ENCODE measurements around the gene DIO3. TPM values are rescaled to one million over a fixed set of nuclear protein-coding genes. Genes with fewer than 3 reads are reported as not detected.
"Not testable (repeated sequence)": the region's sequence is repeated elsewhere in the genome, so short reads cannot be mapped to it uniquely, and the experiment has no call there.

Gene DIO3
- total and polyA plus RNA-seq, 2 donors (not counting 1 experiment from before 2014, with no cell fraction given) = not detected

DNA sequence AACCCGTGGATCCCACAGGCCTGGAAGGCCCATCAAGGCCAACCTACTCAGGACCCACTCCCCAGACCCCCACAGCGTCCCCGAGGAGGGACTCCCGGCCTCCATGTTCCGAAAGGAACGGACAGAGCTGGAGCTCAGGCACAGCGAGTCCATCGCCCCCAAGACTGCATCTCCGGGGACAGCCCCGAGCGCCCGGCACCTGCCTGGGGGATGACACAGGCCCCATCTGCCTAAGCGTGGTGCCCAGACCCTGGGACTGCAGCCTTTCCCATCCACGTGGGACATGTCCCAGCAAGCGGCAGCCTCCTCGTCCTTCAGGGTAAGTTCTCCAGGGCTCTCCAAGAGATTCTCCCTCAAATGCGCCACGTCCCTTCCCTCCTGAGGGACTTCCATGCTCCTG is 12.1 kb upstream of the DIO3 start:
- Histone ChIP-seq H3K27me3 (replicated peaks in 1 of 4; ENCODE audit: control extremely low read depth in 1 of 4, control insufficient read depth in 3 of 4, insufficient read depth in 4 of 4, low read length in 3 of 4) (no peaks in the 10 kb centered on the region), H3K4me3 (ENCODE audit: control extremely low read depth in 1 of 5, extremely low read depth in 1 of 5, insufficient read depth in 1 of 5, low read depth in 2 of 5, low read length in 4 of 5) (no peak overlapping the region), H3K36me3 (replicated peaks in 1 of 2; ENCODE audit: control extremely low read depth in 1 of 2, control insufficient read depth in 1 of 2, extremely low read depth in 1 of 2, insufficient read depth in 2 of 2, low read length in 1 of 2) (no peaks in the 10 kb centered on the region), H3K27ac (ENCODE audit: low read length in 2 of 2) (no peak overlapping the region), H3K4me2 (replicated peaks; ENCODE audit: low read depth, low read length, poor library complexity, severe bottlenecking) (no peak overlapping the region), H3K9me3 (ENCODE audit: control extremely low read depth in 1 of 3, control insufficient read depth in 2 of 3, insufficient read depth in 1 of 3, low read length in 2 of 3) (peaks cover 0 to 24% (median 0%) of the 10 kb centered on the region in 3 donors), H4K20me1 (ENCODE audit: control insufficient read depth, insufficient read depth, low read length, poor library complexity, severe bottlenecking) (no peaks in the 10 kb centered on the region), H3K9ac (ENCODE audit: low read length) (no peak overlapping the region), H3K4me1 (ENCODE audit: control insufficient read depth in 2 of 2, insufficient read depth in 2 of 2, low read length in 2 of 2) (no peaks in the 10 kb centered on the region), H2AFZ (ENCODE audit: insufficient read depth, low read depth, low read length, poor library complexity, severe bottlenecking) (no peak overlapping the region), H3K79me2 (ENCODE audit: control insufficient read depth, insufficient read depth, low read length) (no peaks in the 10 kb centered on the region)
- WGBS (ENCODE audit: insufficient coverage) = 94% methylated on average over 18 of the region's 18 CpGs
- DNase-seq (no peak), ATAC-seq (ENCODE audit: low read depth) (no peak)
- TF ChIP-seq EZH2 (IDR thresholded peaks at IDR 0.05; ENCODE audit: borderline replicate concordance, insufficient read depth, low read depth, low read length, poor library complexity, severe bottlenecking) = no peak
- TF ChIP-seq, protein P1, sequence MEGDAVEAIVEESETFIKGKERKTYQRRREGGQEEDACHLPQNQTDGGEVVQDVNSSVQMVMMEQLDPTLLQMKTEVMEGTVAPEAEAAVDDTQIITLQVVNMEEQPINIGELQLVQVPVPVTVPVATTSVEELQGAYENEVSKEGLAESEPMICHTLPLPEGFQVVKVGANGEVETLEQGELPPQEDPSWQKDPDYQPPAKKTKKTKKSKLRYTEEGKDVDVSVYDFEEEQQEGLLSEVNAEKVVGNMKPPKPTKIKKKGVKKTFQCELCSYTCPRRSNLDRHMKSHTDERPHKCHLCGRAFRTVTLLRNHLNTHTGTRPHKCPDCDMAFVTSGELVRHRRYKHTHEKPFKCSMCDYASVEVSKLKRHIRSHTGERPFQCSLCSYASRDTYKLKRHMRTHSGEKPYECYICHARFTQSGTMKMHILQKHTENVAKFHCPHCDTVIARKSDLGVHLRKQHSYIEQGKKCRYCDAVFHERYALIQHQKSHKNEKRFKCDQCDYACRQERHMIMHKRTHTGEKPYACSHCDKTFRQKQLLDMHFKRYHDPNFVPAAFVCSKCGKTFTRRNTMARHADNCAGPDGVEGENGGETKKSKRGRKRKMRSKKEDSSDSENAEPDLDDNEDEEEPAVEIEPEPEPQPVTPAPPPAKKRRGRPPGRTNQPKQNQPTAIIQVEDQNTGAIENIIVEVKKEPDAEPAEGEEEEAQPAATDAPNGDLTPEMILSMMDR (IDR thresholded peaks at IDR 0.05) = no peak
- Mint-ChIP-seq H3K27ac (no peak overlapping the region), H3K4me1 (no peaks in the 10 kb centered on the region), H3K9me3 (ENCODE audit: insufficient read depth) (no peaks in the 10 kb centered on the region), H3K4me3 (no peak overlapping the region), H3K27me3 (no peaks in the 10 kb centered on the region)
- ChIA-PET POLR2A (no interaction called here), CTCF (no interaction called here)
- intact Hi-C loops (cut with micrococcal nuclease) = no loop called here

DNA sequence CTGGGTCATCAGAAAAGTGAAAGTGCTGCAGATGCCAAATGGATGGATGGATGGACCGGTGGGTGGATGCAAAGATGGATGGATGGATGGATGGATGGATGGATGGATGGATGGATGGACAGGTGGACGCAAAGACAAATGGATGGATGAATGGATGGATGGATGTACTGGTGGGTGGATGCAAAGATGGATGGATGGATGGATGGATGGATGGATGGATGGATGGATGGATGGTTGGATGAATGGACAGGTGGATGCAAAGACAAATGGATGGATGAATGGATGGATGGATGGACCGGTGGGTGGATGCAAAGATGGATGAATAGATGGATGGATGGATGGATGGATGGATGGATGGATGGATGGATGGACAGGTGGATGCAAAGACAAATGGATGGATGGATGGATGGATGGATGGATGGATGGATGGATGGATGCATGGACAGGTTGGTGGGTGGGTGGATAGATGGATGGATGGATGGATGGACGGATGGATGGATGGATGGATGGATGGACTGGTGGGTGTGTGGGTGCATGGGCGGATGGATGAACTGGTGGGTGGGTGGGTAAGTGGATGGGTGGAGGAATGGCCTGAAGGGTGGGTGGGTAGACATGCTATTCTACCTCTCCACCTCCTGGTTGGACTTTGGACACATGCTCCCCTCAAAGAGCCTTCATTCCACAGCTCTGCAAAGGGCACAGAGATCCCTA is 10.9 kb upstream of the DIO3 start:
- H3K27me3 Mint-ChIP-seq; H2AFZ ChIP-seq (ENCODE audit: insufficient read depth, low read depth, low read length, poor library complexity, severe bottlenecking); POLR2A ChIA-PET; H3K4me3 Mint-ChIP-seq; H3K27me3 ChIP-seq (replicated peaks in 1 of 4; ENCODE audit: control extremely low read depth in 1 of 4, control insufficient read depth in 3 of 4, insufficient read depth in 4 of 4, low read length in 3 of 4); H4K20me1 ChIP-seq (ENCODE audit: control insufficient read depth, insufficient read depth, low read length, poor library complexity, severe bottlenecking); H3K27ac ChIP-seq (ENCODE audit: low read length in 2 of 2); H3K27ac Mint-ChIP-seq; H3K4me1 Mint-ChIP-seq; H3K4me2 ChIP-seq (replicated peaks; ENCODE audit: low read depth, low read length, poor library complexity, severe bottlenecking); DNase-seq; intact Hi-C loops (cut with micrococcal nuclease); H3K79me2 ChIP-seq (ENCODE audit: control insufficient read depth, insufficient read depth, low read length); ATAC-seq (ENCODE audit: low read depth); H3K9ac ChIP-seq (ENCODE audit: low read length); H3K4me1 ChIP-seq (ENCODE audit: control insufficient read depth in 2 of 2, insufficient read depth in 2 of 2, low read length in 2 of 2); CTCF ChIA-PET; H3K4me3 ChIP-seq (ENCODE audit: control extremely low read depth in 1 of 5, extremely low read depth in 1 of 5, insufficient read depth in 1 of 5, low read depth in 2 of 5, low read length in 4 of 5); H3K36me3 ChIP-seq (replicated peaks in 1 of 2; ENCODE audit: control extremely low read depth in 1 of 2, control insufficient read depth in 1 of 2, extremely low read depth in 1 of 2, insufficient read depth in 2 of 2, low read length in 1 of 2); H3K9me3 Mint-ChIP-seq (ENCODE audit: insufficient read depth): not testable (repeated sequence)
- WGBS (ENCODE audit: insufficient coverage) = 95% methylated on average over 4 of the region's 5 CpGs
- peaks cover 0 to 14% (median 0%) of the 10 kb centered on the region in 3 donors for H3K9me3 ChIP-seq (ENCODE audit: control extremely low read depth in 1 of 3, control insufficient read depth in 2 of 3, insufficient read depth in 1 of 3, low read length in 2 of 3)
